IMR-90 (cell line): ENCODE results near the gene RYR1. TPM values are rescaled to one million over a fixed set of nuclear protein-coding genes. Genes with fewer than 3 reads are reported as not detected.

ENCODE experiments used
- ATAC-seq: fragments of 200-7000 bp; cut with Tn5 transposase; 2 replicates; pipeline ENCODE4 v1.9.1; 2020; ENCODE audit warnings: low read depth, mild to moderate bottlenecking, moderate library complexity
- BruUV-seq: library from RNA; stranded (reverse); fragments of 400-500 nt; replicated peaks from 2 replicates; lab custom pipeline; 2021; lab: Mats Ljungman, UMichigan
- CTCF ChIA-PET: fragments of 300-600 bp; formaldehyde crosslinking; extraction: SDS; loops from one replicate; lab custom pipeline; 2021; ENCODE audit warnings: antibody characterized with exemption; lab: Yijun Ruan, JAX
- POLR2A ChIA-PET: fragments of 300-600 bp; sonication (Branson Sonifier 250); formaldehyde crosslinking; loops from one replicate; lab custom pipeline; 2022; ENCODE audit warnings: antibody characterized with exemption; ENCODE audit not compliant: unreplicated experiment; lab: Charles Lee
- DNase-seq: peaks from one replicate; pipeline ENCODE4 v3.0.0; 2013
- H2AFZ ChIP-seq: replicated peaks from 2 replicates; pipeline ENCODE3; 2013; ENCODE audit warnings: low read length, mild to moderate bottlenecking; ENCODE audit not compliant: poor library complexity
- H2AK5ac ChIP-seq: 2 replicates; pipeline ENCODE4 v1.6.1; 2013; ENCODE audit warnings: low read depth, low read length, inconsistent platforms
- H2AK9ac ChIP-seq: replicated peaks from 2 replicates; pipeline ENCODE3; 2013; ENCODE audit warnings: mild to moderate bottlenecking, low read depth, low read length, moderate library complexity; ENCODE audit not compliant: poor library complexity
- H2BK120ac ChIP-seq: 2 replicates; pipeline ENCODE4 v1.6.1; 2013; ENCODE audit warnings: low read depth, low read length, inconsistent platforms
- H2BK15ac ChIP-seq: 3 replicates; pipeline ENCODE4 v1.6.1; 2013; ENCODE audit warnings: low read depth, low read length, inconsistent platforms
- H2BK20ac ChIP-seq: 2 replicates; pipeline ENCODE4 v1.6.1; 2013; ENCODE audit warnings: low read depth, mild to moderate bottlenecking, inconsistent platforms, low read length, moderate library complexity
- H2BK5ac ChIP-seq: 2 replicates; pipeline ENCODE4 v1.6.1; 2013; ENCODE audit warnings: mild to moderate bottlenecking, low read depth, low read length, inconsistent platforms; ENCODE audit not compliant: poor library complexity, severe bottlenecking
- H3K14ac ChIP-seq: replicated peaks from 2 replicates; pipeline ENCODE4 v1.6.1; 2013; ENCODE audit warnings: low read depth, low read length, inconsistent platforms
- H3K18ac ChIP-seq: 2 replicates; pipeline ENCODE4 v1.6.1; 2013; ENCODE audit warnings: low read depth, low read length, control low read depth
- H3K23ac ChIP-seq: 2 replicates; pipeline ENCODE4 v1.6.1; 2013; ENCODE audit warnings: low read depth, low read length, inconsistent platforms
- H3K27ac ChIP-seq: 2 replicates; pipeline ENCODE4 v1.5.1; 2013; ENCODE audit warnings: mild to moderate bottlenecking, control low read depth, low read length; ENCODE audit not compliant: insufficient read depth
- H3K27me3 ChIP-seq: 2 replicates; pipeline ENCODE4 v1.6.1; 2013; ENCODE audit warnings: low read length; ENCODE audit not compliant: control insufficient read depth, insufficient read depth
- H3K36me3 ChIP-seq: 2 replicates; pipeline ENCODE4 v1.6.1; 2013; ENCODE audit warnings: low read length, mixed read lengths; ENCODE audit not compliant: control insufficient read depth, insufficient read depth
- H3K4ac ChIP-seq: 2 replicates; pipeline ENCODE4 v1.6.1; 2013; ENCODE audit warnings: low read depth, low read length, inconsistent platforms
- H3K4me1 ChIP-seq: 2 replicates; pipeline ENCODE4 v1.6.1; 2013; ENCODE audit warnings: low read length, mixed read lengths; ENCODE audit not compliant: control insufficient read depth, insufficient read depth
- H3K4me2 ChIP-seq: 2 replicates; pipeline ENCODE4 v1.6.1; 2013; ENCODE audit warnings: low read depth, mild to moderate bottlenecking, control low read depth, low read length, moderate library complexity
- H3K4me3 ChIP-seq: 2 replicates; pipeline ENCODE4 v1.5.1; 2013; ENCODE audit warnings: low read depth, mild to moderate bottlenecking, control low read depth, low read length, moderate library complexity; ENCODE audit not compliant: insufficient read depth
- H3K56ac ChIP-seq: 2 replicates; pipeline ENCODE4 v1.6.1; 2013; ENCODE audit warnings: low read length, inconsistent platforms; ENCODE audit not compliant: insufficient read depth; ENCODE audit errors: extremely low read depth
- H3K79me1 ChIP-seq, 2 experiments: 2 replicates each; pipeline ENCODE4 v1.6.1; 2013; ENCODE audit warnings: low read length in 2 of 2, inconsistent platforms in 1 of 2, low read depth in 1 of 2
- H3K9ac ChIP-seq: 2 replicates; pipeline ENCODE4 v1.6.1; 2013; ENCODE audit warnings: low read depth, low read length, control low read depth
- H3K9me1 ChIP-seq: 2 replicates; pipeline ENCODE4 v1.6.1; 2013; ENCODE audit warnings: low read length, inconsistent platforms; ENCODE audit not compliant: insufficient read depth
- H3K9me3 ChIP-seq: 2 replicates; pipeline ENCODE4 v1.6.1; 2013; ENCODE audit warnings: low read length; ENCODE audit not compliant: control insufficient read depth, insufficient read depth
- H4K20me1 ChIP-seq: 2 replicates; pipeline ENCODE4 v1.6.1; 2013; ENCODE audit warnings: low read length, inconsistent platforms; ENCODE audit not compliant: insufficient read depth
- H4K5ac ChIP-seq: 2 replicates; pipeline ENCODE4 v1.6.1; 2013; ENCODE audit warnings: mild to moderate bottlenecking, low read depth, low read length, control low read depth
- H4K8ac ChIP-seq, 2 experiments: 2 replicates each; pipeline ENCODE4 v1.6.1; 2013; ENCODE audit warnings: low read depth in 2 of 2, low read length in 2 of 2, control low read depth in 1 of 2, inconsistent platforms in 1 of 2
- H4K91ac ChIP-seq: 2 replicates; pipeline ENCODE4 v1.6.1; 2013; ENCODE audit warnings: low read depth, low read length, inconsistent platforms; ENCODE audit not compliant: insufficient read depth
- CEBPB ChIP-seq: IDR thresholded peaks from 2 replicates; pipeline ENCODE4 v1.6.1; 2012; ENCODE audit warnings: low read depth, low read length, improper control_type of control experiment
- ELK1 ChIP-seq: fragments of 150-350 bp; IDR thresholded peaks from 2 replicates; pipeline ENCODE4 v1.6.1; 2016; ENCODE audit warnings: low read depth, mild to moderate bottlenecking, low read length, moderate library complexity, borderline replicate concordance
- MXI1 ChIP-seq: IDR thresholded peaks from 2 replicates; pipeline ENCODE4 v1.6.1; 2012; ENCODE audit warnings: low read depth, mild to moderate bottlenecking, low read length, moderate library complexity, borderline replicate concordance
- POLR2A ChIP-seq: IDR thresholded peaks from 2 replicates; pipeline ENCODE4 v1.6.1; 2012; ENCODE audit warnings: mild to moderate bottlenecking, low read depth, low read length
- RCOR1 ChIP-seq: IDR thresholded peaks from 2 replicates; pipeline ENCODE4 v1.6.1; 2012; ENCODE audit warnings: mild to moderate bottlenecking, low read length, improper control_type of control experiment; ENCODE audit not compliant: insufficient replicate concordance
- RFX5 ChIP-seq: IDR thresholded peaks from 2 replicates; pipeline ENCODE4 v1.8.0; 2012; ENCODE audit warnings: low read depth, mild to moderate bottlenecking, low read length, moderate library complexity
- WGBS, 2 experiments: methylation state at CpG; one replicate each; pipeline versions ENCODE4 v1.1.5 to v1.1.7; 2013; ENCODE audit warnings: missing lambda C conversion rate in 2 of 2; ENCODE audit not compliant: insufficient read length in 1 of 2; ENCODE audit errors: extremely low coverage in 2 of 2; 5-methylcytosine and 5-hydroxymethylcytosine counted together
- dilution Hi-C: fragments of 300-500 bp; cut with HindIII; formaldehyde crosslinking; loops from one replicate; pipeline ENCODE4 v1.14.3; 2018; ENCODE audit warnings: low sequenced_read_pairs; ENCODE audit not compliant: unreplicated experiment
- in situ Hi-C: fragments of 300-500 bp; cut with MboI; formaldehyde crosslinking; loops from 3 replicates; pipeline ENCODE4 v1.14.3; 2019; ENCODE audit warnings: low sequenced_read_pairs, inconsistent platforms, mixed read lengths
- intact Hi-C: fragments of 100-400 bp; cut with micrococcal nuclease; formaldehyde crosslinking; loops from 2 replicates; pipeline ENCODE4 v1.10.0; 2022
- polyA plus RNA-seq, 3 experiments: library from polyadenylated mRNA; depleted of rRNA; stranded (reverse); fragments of >200 nt; gene quantifications; 2 replicates each; pipeline ENCODE4 v1.2.3, GENCODE V29; 2012; ENCODE audit warnings: low replicate concordance in 1 of 3
- total RNA-seq: library from RNA; depleted of rRNA; stranded (reverse); fragments of >200 nt; gene quantifications from 2 replicates; pipeline ENCODE4 v1.2.3, GENCODE V29; 2012
- TF ChIP-seq, protein P1 (sequence below): fragments of 150-350 bp; IDR thresholded peaks from 2 replicates; pipeline ENCODE4 v1.6.1; 2017; ENCODE audit warnings: mild to moderate bottlenecking, antibody characterized with exemption, low read length, low read depth

Gene RYR1
- total and polyA plus RNA-seq, 2 of the 4 experiments (the other 2 are of a cell fraction): not detected

DNA sequence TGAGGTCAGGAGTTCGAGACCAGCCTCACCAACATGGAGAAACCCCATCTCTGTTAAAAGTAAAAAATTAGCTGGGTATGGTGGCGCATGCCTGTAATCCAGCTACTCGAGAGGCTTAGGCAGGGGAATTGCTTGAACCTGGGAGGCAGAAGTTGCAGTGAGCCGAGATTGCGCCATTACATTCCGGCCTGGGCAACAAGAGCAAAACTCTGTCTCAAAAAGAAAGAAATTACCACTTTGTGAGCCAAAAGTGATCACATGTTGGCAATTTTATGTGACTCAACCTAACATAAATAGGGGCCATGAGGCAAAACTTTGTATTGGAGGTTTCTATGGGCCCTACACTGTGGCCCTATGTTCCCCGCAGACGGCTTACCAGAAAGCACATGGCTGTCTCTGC, 112.1 kb downstream of the RYR1 start:
- Histone ChIP-seq H2AFZ (no peak overlapping the region), H3K4me1 (no peaks in the 10 kb centered on the region; the same call in 1 of the 2 replicates), H3K9me1 (no peaks in the 10 kb centered on the region), H3K36me3 (no peaks in the 10 kb centered on the region), H2BK120ac (no peak overlapping the region), H3K79me1 (no peaks in the 10 kb centered on the region), H2BK20ac (no peak overlapping the region), H3K14ac (no peak overlapping the region), H4K8ac (no peak overlapping the region), H4K5ac (no peak overlapping the region), H3K27me3 (peaks cover 6% of the 10 kb centered on the region), H3K4me2 (no peak overlapping the region), H3K9me3 (no peaks in the 10 kb centered on the region), H2BK15ac (no peak overlapping the region), H3K56ac (no peak overlapping the region), H3K27ac (no peak overlapping the region), H3K9ac (no peak overlapping the region), H2AK9ac (no peak overlapping the region), H4K20me1 (no peaks in the 10 kb centered on the region), H3K23ac (no peak overlapping the region), H4K91ac (no peak overlapping the region), H2AK5ac (no peak overlapping the region), H2BK5ac (no peak overlapping the region), H3K4ac (no peak overlapping the region), H3K4me3 (no peak overlapping the region), H3K18ac (no peak overlapping the region)
- WGBS, 2 experiments: 96% methylated on average over 3 of the region's 8 CpGs; no CpG with 5 or more reads in 1 of the 2 experiments
- POLR2A ChIA-PET: no interaction called here
- in situ Hi-C loops: no loop called here
- BruUV-seq: no TSS peak
- intact Hi-C loops: no loop called here
- DNase-seq (no peak), ATAC-seq (no peak)
- CTCF ChIA-PET: no interaction called here
- no peak for TF ChIP-seq POLR2A
- TF ChIP-seq MXI1: no peak
- TF ChIP-seq ELK1: no peak
- no peak for TF ChIP-seq RCOR1
- peak; percentile 26; the same call in 1 of the 2 replicates for TF ChIP-seq CEBPB
- TF ChIP-seq RFX5: no peak
- TF ChIP-seq, protein P1, sequence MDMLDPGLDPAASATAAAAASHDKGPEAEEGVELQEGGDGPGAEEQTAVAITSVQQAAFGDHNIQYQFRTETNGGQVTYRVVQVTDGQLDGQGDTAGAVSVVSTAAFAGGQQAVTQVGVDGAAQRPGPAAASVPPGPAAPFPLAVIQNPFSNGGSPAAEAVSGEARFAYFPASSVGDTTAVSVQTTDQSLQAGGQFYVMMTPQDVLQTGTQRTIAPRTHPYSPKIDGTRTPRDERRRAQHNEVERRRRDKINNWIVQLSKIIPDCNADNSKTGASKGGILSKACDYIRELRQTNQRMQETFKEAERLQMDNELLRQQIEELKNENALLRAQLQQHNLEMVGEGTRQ: no peak
- dilution Hi-C loops: no loop called here
